Mucosa of rectum (tissue), 2 donors: ENCODE measurements around the gene RAD18.

Experiments
- H3K27ac ChIP-seq, 2 donors: one replicate each; pipeline ENCODE4 v1.7.0; 2013; ENCODE audit warnings: inconsistent platforms in 2 of 2, low read depth in 2 of 2, low read length in 2 of 2
- H3K27me3 ChIP-seq, 2 donors: one replicate each; pipeline ENCODE4 v1.7.0; 2013; ENCODE audit warnings: low read length in 2 of 2; ENCODE audit not compliant: control insufficient read depth in 2 of 2, insufficient read depth in 2 of 2
- H3K36me3 ChIP-seq, 2 donors: one replicate each; pipeline ENCODE4 v1.7.0; 2013; ENCODE audit warnings: low read length in 2 of 2; ENCODE audit not compliant: control insufficient read depth in 2 of 2, insufficient read depth in 2 of 2
- H3K4me1 ChIP-seq, 2 donors: one replicate each; pipeline ENCODE4 v1.7.0; 2013; ENCODE audit warnings: low read length in 2 of 2, mild to moderate bottlenecking in 1 of 2; ENCODE audit not compliant: control insufficient read depth in 2 of 2, insufficient read depth in 2 of 2
- H3K4me3 ChIP-seq, 2 donors: one replicate each; pipeline ENCODE4 v1.7.0; 2013; ENCODE audit warnings: low read length in 2 of 2
- H3K9ac ChIP-seq, 2 donors: one replicate each; pipeline ENCODE4 v1.7.0; 2013; ENCODE audit warnings: low read length in 2 of 2, low read depth in 1 of 2, mild to moderate bottlenecking in 1 of 2
- H3K9me3 ChIP-seq, 2 donors: one replicate each; pipeline ENCODE4 v1.7.0; 2013; ENCODE audit warnings: low read length in 2 of 2; ENCODE audit not compliant: control insufficient read depth in 2 of 2
- donor health status: healthy.
- donor health status: Normal muscosa, but diverticular disease.

The RAD18 gene

DNA sequence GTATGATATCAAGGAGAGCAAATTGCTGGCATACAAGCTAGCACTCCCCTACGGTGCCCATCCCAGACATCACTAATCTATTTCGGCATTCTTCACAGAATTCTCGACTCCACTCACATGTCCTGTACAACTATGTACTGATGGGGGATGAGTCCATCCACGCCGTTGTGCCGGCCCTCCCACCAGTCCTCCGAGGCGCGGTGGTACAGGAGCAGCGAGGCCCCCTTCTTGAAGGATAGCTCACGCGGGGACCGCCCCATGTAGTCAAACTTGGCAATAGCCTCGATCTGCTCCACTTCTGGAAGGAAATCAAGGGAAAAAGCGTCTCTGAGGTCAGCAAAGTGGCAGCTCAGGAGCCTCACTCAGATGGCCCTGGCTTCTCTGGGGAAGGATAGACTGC is 31.0 kb upstream of the RAD18 start:
- no peak overlapping the region for H3K9ac ChIP-seq
- H3K36me3 ChIP-seq = no peaks in the 10 kb centered on the region
- no peak overlapping the region for H3K27ac ChIP-seq
- no peak overlapping the region for H3K4me3 ChIP-seq
- H3K9me3 ChIP-seq = no peaks in the 10 kb centered on the region
- H3K4me1 ChIP-seq = no peaks in the 10 kb centered on the region
- no peaks in the 10 kb centered on the region for H3K27me3 ChIP-seq

DNA sequence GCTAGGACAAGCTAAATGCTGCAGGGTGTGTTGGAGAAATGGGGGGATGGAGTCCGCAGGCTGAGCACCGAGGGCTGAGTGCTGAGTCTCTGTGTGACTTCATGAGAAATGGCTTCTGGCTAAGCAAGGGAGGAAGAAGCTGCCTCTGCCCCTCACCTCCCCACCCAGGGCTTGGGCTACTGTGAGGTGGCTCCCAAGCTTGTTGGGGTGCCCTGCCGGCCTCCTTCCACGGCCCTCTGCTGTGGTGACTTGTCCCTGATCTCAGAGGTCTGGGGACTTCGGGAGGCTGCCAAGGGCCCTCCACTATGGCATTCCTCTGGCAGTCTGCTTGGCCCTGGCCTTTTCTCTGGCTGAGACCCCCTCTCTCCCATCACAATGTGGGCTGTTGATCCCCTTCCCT is 30.1 kb upstream of the RAD18 start:
- no peaks in the 10 kb centered on the region for H3K27me3 ChIP-seq

DNA sequence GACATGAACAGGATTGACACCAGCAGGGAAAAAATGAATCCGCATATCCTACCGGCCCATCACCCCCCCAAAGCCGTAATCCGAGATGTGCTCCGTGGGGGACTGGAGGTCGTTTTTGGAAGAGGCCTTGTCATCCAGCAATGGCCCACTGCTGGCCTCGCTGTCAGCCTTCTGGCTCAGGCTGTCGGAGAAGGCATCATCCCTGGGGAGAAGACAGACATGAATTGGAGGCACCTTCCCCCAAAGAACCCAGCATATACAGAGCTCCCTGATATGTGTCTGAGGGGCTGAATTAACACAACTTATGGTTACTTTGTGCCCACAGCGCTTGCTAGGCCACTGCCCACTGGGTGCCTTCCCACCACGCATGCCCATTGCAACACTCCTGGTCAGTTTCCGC is 29.6 kb upstream of the RAD18 start:
- Histone ChIP-seq H3K27me3 (no peaks in the 10 kb centered on the region), H3K27ac (no peak overlapping the region), H3K36me3 (no peaks in the 10 kb centered on the region), H3K4me3 (no peak overlapping the region), H3K9ac (no peak overlapping the region), H3K9me3 (no peaks in the 10 kb centered on the region), H3K4me1 (no peaks in the 10 kb centered on the region)

More for the DNA sequence above, 30.1 kb upstream of the RAD18 start:
- Histone ChIP-seq H3K36me3 (no peaks in the 10 kb centered on the region), H3K4me3 (no peak overlapping the region), H3K27ac (no peak overlapping the region), H3K9ac (no peak overlapping the region), H3K4me1 (no peaks in the 10 kb centered on the region), H3K9me3 (no peaks in the 10 kb centered on the region)

DNA sequence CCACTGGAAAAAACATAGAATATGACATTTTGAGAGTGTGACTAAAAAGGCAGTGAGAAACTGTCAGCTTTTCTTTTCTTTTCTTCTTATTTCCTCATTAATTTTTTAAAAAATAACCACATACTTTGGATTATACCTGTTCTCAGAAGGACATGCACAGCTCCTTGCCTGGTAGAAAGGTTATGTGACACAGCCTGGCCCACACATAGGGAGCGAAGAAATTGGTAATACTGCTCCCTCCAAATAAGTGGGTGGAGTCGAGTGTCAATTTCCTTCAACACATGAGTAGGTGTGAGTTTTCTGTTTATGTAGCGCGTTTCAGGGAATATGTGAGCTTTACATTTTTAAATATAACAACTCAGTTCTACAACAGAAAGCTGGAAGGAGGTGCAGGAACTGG is 28.9 kb upstream of the RAD18 start:
- no peak overlapping the region for H3K9ac ChIP-seq
- H3K27me3 ChIP-seq = no peaks in the 10 kb centered on the region
- no peaks in the 10 kb centered on the region for H3K4me1 ChIP-seq
- H3K4me3 ChIP-seq = no peak overlapping the region
- no peak overlapping the region for H3K27ac ChIP-seq
- H3K9me3 ChIP-seq = no peaks in the 10 kb centered on the region
- no peaks in the 10 kb centered on the region for H3K36me3 ChIP-seq

DNA sequence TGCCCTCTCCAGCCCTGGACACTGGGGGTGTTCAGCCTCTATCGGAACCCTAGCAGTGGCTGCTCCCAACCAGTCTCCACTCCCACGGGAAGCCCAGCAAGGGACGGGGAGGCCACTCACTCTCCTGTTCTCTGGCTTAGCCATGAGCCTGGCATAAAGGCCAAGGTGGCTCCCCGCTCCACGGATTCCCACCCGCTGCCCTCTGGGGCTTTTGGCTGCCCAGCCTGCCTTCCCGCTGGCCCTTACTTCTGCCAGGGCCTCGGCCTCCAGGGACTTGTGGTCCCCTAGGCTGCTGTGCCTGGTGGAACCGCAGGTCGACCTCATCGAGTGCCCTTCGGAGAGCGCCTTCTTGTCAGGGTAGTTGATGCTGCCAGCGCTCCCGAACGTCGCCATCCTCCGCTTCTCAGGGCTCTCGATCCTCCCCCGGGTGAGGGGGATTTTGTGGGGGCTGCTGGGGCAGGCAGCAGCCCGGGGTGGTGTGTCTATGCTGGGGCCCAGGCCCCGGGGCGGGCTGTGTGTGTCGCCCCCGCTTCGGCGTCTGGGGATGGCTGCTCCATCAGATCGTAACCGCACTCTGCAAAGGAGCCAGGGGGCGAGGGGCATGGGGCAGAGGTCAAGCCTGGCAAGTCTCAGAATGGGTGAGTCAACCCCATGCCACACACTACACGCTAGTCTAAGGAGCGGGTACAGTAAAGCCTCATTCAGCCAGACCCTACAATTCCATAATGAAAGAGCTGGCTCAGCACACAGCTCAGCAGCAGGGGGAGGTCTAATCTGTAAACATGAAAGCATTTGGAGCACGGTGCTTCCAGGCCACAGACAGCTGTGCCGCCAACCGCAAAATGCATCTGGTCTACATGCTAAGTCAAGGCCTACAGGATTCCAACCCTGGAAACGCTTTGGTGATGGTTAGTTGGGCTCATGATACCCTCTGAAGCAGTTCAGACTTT is 27.3 kb upstream of the RAD18 start:
- Histone ChIP-seq H3K9ac (no peak overlapping the region), H3K36me3 (no peaks in the 10 kb centered on the region), H3K4me1 (no peaks in the 10 kb centered on the region), H3K27me3 (no peaks in the 10 kb centered on the region), H3K27ac (no peak overlapping the region), H3K4me3 (no peak overlapping the region), H3K9me3 (no peaks in the 10 kb centered on the region)

DNA sequence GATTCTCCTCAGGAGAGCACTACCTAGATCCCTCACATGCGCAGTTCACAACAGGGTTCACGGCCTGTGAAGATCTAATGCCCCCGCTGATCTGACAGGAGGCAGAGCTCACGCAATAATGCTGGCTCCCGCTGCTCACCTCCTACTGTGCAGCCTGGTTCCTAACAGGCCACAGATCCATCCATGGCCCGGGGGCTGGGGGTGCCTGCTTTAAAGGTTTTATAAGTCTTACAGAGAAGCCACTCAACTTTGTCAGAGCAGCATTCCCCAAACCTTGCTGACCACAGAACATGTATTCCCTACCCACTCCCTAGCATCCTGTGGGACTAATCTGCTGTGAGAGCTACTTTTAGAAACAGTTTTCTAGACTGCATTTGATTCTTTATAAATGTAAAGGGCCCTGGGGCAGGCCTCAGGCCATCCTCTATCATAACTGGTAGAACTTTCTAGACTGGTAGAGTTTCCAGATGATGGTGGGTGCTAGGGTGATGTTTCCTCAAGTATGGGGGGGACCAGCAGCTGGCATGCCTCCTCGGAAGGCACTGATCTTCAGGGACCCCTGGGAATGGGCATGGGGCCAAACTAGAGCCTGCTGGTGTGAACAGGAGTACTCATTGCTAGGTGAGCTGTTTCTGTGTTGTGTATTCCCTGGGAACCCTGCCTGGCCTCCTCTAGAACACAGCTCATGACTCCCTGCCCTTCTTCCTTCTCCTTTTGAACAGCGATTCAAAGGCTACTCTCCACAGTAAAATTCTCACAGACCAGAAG is 25.7 kb upstream of the RAD18 start:
- Histone ChIP-seq H3K36me3 (no peaks in the 10 kb centered on the region), H3K9me3 (no peaks in the 10 kb centered on the region), H3K27ac (no peak overlapping the region), H3K4me3 (no peak overlapping the region), H3K27me3 (no peaks in the 10 kb centered on the region), H3K9ac (no peak overlapping the region), H3K4me1 (peaks cover 0 to 1% of the 10 kb centered on the region in 2 donors)

DNA sequence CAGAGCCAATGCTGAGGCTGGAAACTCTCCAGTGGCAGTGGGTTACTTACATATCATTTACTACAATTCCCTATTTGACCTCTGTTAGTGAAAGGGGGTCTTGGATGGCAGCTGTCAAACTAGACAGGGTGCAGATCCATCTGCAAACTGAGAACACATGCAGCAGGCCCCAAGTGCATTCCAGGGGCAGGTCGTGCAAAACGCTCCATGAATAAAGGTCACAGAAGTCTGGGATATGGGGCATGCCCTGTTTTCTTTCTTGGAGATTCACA is 25.0 kb upstream of the RAD18 start:
- H3K36me3 ChIP-seq = no peaks in the 10 kb centered on the region
- no peaks in the 10 kb centered on the region for H3K9me3 ChIP-seq
- no peak overlapping the region for H3K9ac ChIP-seq
- H3K27ac ChIP-seq = no peak overlapping the region
- no peak overlapping the region for H3K4me3 ChIP-seq
- no peaks in the 10 kb centered on the region for H3K27me3 ChIP-seq
- peaks cover 3 to 8% of the 10 kb centered on the region in 2 donors for H3K4me1 ChIP-seq

DNA sequence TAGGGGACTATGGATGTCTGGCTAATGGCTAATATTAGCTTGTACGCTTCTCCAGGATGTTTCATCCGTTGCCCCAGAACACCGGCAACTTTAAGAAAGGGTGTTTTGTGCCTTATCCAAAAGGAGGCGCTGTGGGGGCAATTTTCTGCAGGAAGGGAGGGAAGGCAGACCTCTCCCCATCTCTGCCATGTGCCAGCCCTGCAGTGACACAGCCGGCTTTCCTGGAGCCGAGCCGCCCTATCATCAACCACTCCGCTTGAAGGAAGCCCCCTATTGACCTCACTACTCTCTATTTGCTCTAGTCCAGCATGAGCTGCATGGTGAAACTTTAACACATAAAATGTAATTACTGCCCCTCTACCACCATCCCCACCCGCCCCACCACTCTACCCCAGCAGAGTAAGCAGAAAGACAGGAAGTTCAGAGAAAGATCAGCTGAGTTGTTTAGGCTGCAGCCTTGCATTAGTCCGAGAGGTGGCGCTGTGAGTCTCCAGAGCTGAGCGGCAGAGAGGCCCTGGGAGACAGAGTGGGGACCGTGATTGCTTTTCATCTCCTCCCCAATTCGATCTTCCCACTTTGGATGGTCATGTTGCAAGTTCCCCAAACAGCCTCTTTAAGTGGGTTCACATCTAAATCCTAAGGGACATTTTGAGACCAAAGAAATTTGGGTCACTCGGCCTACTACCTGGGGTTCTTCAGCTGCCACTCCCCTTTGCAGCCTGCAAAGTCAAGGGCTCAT is 24.5 kb upstream of the RAD18 start:
- H3K27ac ChIP-seq = no peak overlapping the region
- no peak overlapping the region for H3K9ac ChIP-seq
- H3K4me3 ChIP-seq = no peak overlapping the region
- no peaks in the 10 kb centered on the region for H3K36me3 ChIP-seq
- no peaks in the 10 kb centered on the region for H3K27me3 ChIP-seq
- H3K4me1 ChIP-seq = peaks cover 3 to 8% of the 10 kb centered on the region in 2 donors
- no peaks in the 10 kb centered on the region for H3K9me3 ChIP-seq

DNA sequence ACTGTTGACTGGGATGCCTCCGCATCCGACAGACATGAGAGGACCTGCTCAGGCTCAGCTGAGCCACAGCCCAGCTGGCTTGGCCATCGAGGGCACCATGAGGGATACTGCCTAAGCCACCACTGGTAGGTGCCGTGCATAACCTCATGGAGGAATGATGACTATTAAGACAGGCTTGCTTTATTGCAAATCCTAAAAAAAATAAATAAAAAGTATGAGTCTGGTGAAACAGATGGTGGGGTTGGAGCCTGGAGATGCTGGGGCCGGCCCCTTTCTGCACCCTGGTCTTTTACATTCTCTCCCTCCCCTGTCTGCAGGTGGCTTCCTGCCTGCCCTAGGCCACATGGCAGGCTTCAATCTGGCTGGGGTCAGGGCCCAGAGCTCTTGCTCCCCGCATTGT is 24.0 kb upstream of the RAD18 start:
- H3K27me3 ChIP-seq = no peaks in the 10 kb centered on the region

DNA sequence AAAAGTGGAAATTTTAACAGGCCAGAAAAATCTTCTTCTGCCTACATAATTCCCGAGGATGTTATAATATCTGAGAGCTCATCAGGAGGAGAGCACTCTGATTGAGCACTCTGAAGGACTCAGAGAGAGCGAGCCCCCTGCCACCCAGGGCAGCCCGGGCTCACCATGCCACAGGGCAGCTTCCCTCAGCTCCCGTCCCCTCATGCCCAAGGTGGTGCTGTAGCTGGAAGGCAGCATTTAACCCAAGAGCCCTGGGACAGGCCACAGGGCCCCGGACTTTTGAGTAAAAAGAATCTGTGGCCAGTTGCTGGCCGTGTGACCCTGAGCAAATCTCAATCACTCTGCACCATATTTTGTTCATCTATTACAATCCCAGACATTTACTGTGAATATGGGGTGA is 23.5 kb upstream of the RAD18 start:
- no peaks in the 10 kb centered on the region for H3K9me3 ChIP-seq
- H3K4me1 ChIP-seq = peaks cover 3 to 8% of the 10 kb centered on the region in 2 donors
- H3K9ac ChIP-seq = no peak overlapping the region
- H3K4me3 ChIP-seq = no peak overlapping the region
- H3K36me3 ChIP-seq = no peaks in the 10 kb centered on the region
- no peaks in the 10 kb centered on the region for H3K27me3 ChIP-seq
- H3K27ac ChIP-seq = no peak overlapping the region

More for the DNA sequence above, 24.0 kb upstream of the RAD18 start:
- no peak overlapping the region for H3K9ac ChIP-seq
- peaks cover 3 to 8% of the 10 kb centered on the region in 2 donors for H3K4me1 ChIP-seq
- no peaks in the 10 kb centered on the region for H3K36me3 ChIP-seq
- H3K27ac ChIP-seq = no peak overlapping the region
- no peak overlapping the region for H3K4me3 ChIP-seq
- no peaks in the 10 kb centered on the region for H3K9me3 ChIP-seq
